HS-27A (cell line): ENCODE results near the gene KCNMA1.
"Not testable (repeated sequence)": the region's sequence is repeated elsewhere in the genome, so short reads cannot be mapped to it uniquely, and the experiment has no call there.

Source experiments
- DNase-seq: peaks from one replicate; pipeline ENCODE4 v3.0.0-alpha.2; 2012; ENCODE audit warnings: low read depth, missing footprints

Gene KCNMA1

GRCh38 chr10:77531441-77532001 lies 106.1 kb downstream of the KCNMA1 start:
- DNase-seq: peak; percentile 51

- DNase-seq: no peak
Observed at GRCh38 chr10:77530011-77530410, 107.6 kb downstream of the KCNMA1 start.

GRCh38 chr10:77529050-77529576 lies 108.5 kb downstream of the KCNMA1 start:
- no peak for DNase-seq

GRCh38 chr10:77527839-77528238 lies 109.8 kb downstream of the KCNMA1 start:
- no peak for DNase-seq

GRCh38 chr10:77526868-77527617 lies 110.6 kb downstream of the KCNMA1 start:
- DNase-seq: no peak

GRCh38 chr10:77524281-77524711 lies 113.3 kb downstream of the KCNMA1 start:
- DNase-seq: no peak

GRCh38 chr10:77522268-77522809 lies 115.3 kb downstream of the KCNMA1 start:
- DNase-seq: no peak

- DNase-seq: no peak
Observed at GRCh38 chr10:77520995-77521394, 116.6 kb downstream of the KCNMA1 start.

- no peak for DNase-seq
Observed at GRCh38 chr10:77520290-77520689, 117.3 kb downstream of the KCNMA1 start.

GRCh38 chr10:77519791-77520190 lies 117.8 kb downstream of the KCNMA1 start:
- DNase-seq: not testable (repeated sequence)

- DNase-seq: no peak
Observed at GRCh38 chr10:77518910-77519274, 118.7 kb downstream of the KCNMA1 start.

GRCh38 chr10:77518241-77518909 lies 119.2 kb downstream of the KCNMA1 start:
- DNase-seq: no peak

GRCh38 chr10:77516575-77516974 lies 121.0 kb downstream of the KCNMA1 start:
- DNase-seq: no peak

GRCh38 chr10:77514870-77515269 lies 122.7 kb downstream of the KCNMA1 start:
- no peak for DNase-seq

GRCh38 chr10:77513781-77514331 lies 123.8 kb downstream of the KCNMA1 start:
- DNase-seq: no peak

- no peak for DNase-seq
Observed at GRCh38 chr10:77513220-77513619, 124.4 kb downstream of the KCNMA1 start.

GRCh38 chr10:77512219-77512578 lies 125.4 kb downstream of the KCNMA1 start:
- DNase-seq: no peak

GRCh38 chr10:77511498-77512218 lies 126.0 kb downstream of the KCNMA1 start:
- DNase-seq: no peak

- no peak for DNase-seq
Observed at GRCh38 chr10:77510695-77511094, 126.9 kb downstream of the KCNMA1 start.

GRCh38 chr10:77510294-77510693 lies 127.3 kb downstream of the KCNMA1 start:
- DNase-seq: no peak

- no peak for DNase-seq
Observed at GRCh38 chr10:77509391-77509790, 128.2 kb downstream of the KCNMA1 start.
